Activated B cell treated with CpG ODN at 0.5 μM for 24 hours (primary cell): ENCODE measurements around the gene NCR1. TPM values are rescaled to one million over a fixed set of nuclear protein-coding genes. Genes with fewer than 3 reads are reported as not detected.
"Not testable (repeated sequence)": the region's sequence is repeated elsewhere in the genome, so short reads cannot be mapped to it uniquely, and the experiment has no call there.

ENCODE experiments used
- ATAC-seq: fragments of 200-7000 bp; cut with Tn5 transposase; one replicate; pipeline ENCODE4 v1.10.0; 2021; ENCODE audit warnings: low read depth, mild to moderate bottlenecking, moderate library complexity
- CTCF ChIA-PET: fragments of 350-600 bp; sonication (Branson Sonifier 250); formaldehyde crosslinking; loops from one replicate; lab custom pipeline; 2021; ENCODE audit warnings: antibody characterized with exemption; lab: Charles Lee
- POLR2A ChIA-PET: fragments of 350-600 bp; sonication (Branson Sonifier 250); formaldehyde crosslinking; loops from one replicate; lab custom pipeline; 2021; ENCODE audit warnings: antibody characterized with exemption; lab: Charles Lee
- DNase-seq: peaks from one replicate; pipeline ENCODE4 v3.0.0; 2022
- H3K27ac Mint-ChIP-seq: one replicate; pipeline ENCODE4 v1.8.0; 2020; ENCODE audit warnings: mixed read lengths
- H3K27me3 Mint-ChIP-seq: one replicate; pipeline ENCODE4 v1.8.0; 2021; ENCODE audit warnings: mixed read lengths
- H3K36me3 Mint-ChIP-seq: one replicate; pipeline ENCODE4 v1.8.0; 2021; ENCODE audit warnings: low read depth, mixed read lengths
- H3K4me1 Mint-ChIP-seq: one replicate; pipeline ENCODE4 v1.8.0; 2021; ENCODE audit warnings: mixed read lengths
- H3K4me3 Mint-ChIP-seq: one replicate; pipeline ENCODE4 v1.8.0; 2020; ENCODE audit warnings: mild to moderate bottlenecking, mixed read lengths
- H3K9me3 Mint-ChIP-seq: one replicate; pipeline ENCODE4 v1.8.0; 2020; ENCODE audit warnings: mixed read lengths
- CTCF ChIP-seq: fragments of 200-600 bp; IDR thresholded peaks from one replicate; pipeline ENCODE4 v1.8.0; 2022; ENCODE audit warnings: antibody characterized with exemption, mild to moderate bottlenecking
- intact Hi-C: fragments of 100-400 bp; cut with micrococcal nuclease; formaldehyde crosslinking; loops from one replicate; pipeline ENCODE4 v1.15.1; 2024
- total RNA-seq: library from RNA; stranded (reverse); gene quantifications from 2 replicates; pipeline ENCODE4 v1.2.3, GENCODE V29; 2022

NCR1 gene
- total RNA-seq, 1 donor from 2014 or later, result not detected

- intact Hi-C loops, result no loop called here
- Mint-ChIP-seq H3K4me1 (no peaks in the 10 kb centered on the region), H3K4me3 (no peak overlapping the region), H3K9me3 (no peaks in the 10 kb centered on the region), H3K27ac (no peak overlapping the region), H3K27me3 (peaks cover 4% of the 10 kb centered on the region), H3K36me3 (no peaks in the 10 kb centered on the region)
- no peak for TF ChIP-seq CTCF
- ChIA-PET CTCF (no interaction called here), POLR2A (no interaction called here)
- ATAC-seq, result no peak
- no peak for DNase-seq
These were observed 17.7 kb upstream of the NCR1 start for GRCh38 chr19:54888239-54888638.

- ChIA-PET POLR2A (no interaction called here), CTCF (no interaction called here)
- Mint-ChIP-seq H3K27ac (no peak overlapping the region), H3K4me1 (no peaks in the 10 kb centered on the region), H3K9me3 (no peaks in the 10 kb centered on the region), H3K36me3 (no peaks in the 10 kb centered on the region), H3K27me3 (peaks cover 4% of the 10 kb centered on the region), H3K4me3 (no peak overlapping the region)
- DNase-seq, result no peak
- intact Hi-C loops, result no loop called here
- TF ChIP-seq CTCF, result no peak
- no peak for ATAC-seq
These were observed 16.4 kb upstream of the NCR1 start for GRCh38 chr19:54889566-54889965.

GRCh38 chr19:54893406-54893805 lies 12.5 kb upstream of the NCR1 start:
- peaks cover 14% of the 10 kb centered on the region for H3K27me3 Mint-ChIP-seq
- no peak overlapping the region for H3K4me3 Mint-ChIP-seq
- ChIA-PET POLR2A (no interaction called here), CTCF (no interaction called here)
- TF ChIP-seq CTCF, result no peak
- DNase-seq (no peak), ATAC-seq (no peak)
- H3K36me3 Mint-ChIP-seq, result no peaks in the 10 kb centered on the region
- intact Hi-C loops, result no loop called here
- H3K9me3 Mint-ChIP-seq, result no peaks in the 10 kb centered on the region
- H3K4me1 Mint-ChIP-seq, result no peaks in the 10 kb centered on the region
- no peak overlapping the region for H3K27ac Mint-ChIP-seq

- ATAC-seq, DNase-seq, POLR2A ChIA-PET, H3K36me3 Mint-ChIP-seq, intact Hi-C loops, H3K27ac Mint-ChIP-seq, CTCF ChIA-PET, H3K9me3 Mint-ChIP-seq, H3K4me1 Mint-ChIP-seq, H3K4me3 Mint-ChIP-seq: not testable (repeated sequence)
- H3K27me3 Mint-ChIP-seq, result peaks cover 19% of the 10 kb centered on the region
These were observed 11.8 kb upstream of the NCR1 start for GRCh38 chr19:54894106-54894505.

GRCh38 chr19:54896036-54896435 lies 9.9 kb upstream of the NCR1 start:
- no peak for ATAC-seq
- Mint-ChIP-seq H3K9me3 (no peaks in the 10 kb centered on the region), H3K4me1 (no peaks in the 10 kb centered on the region), H3K36me3 (no peaks in the 10 kb centered on the region), H3K27me3 (peaks cover 21% of the 10 kb centered on the region), H3K4me3 (no peak overlapping the region), H3K27ac (no peak overlapping the region)
- CTCF ChIA-PET, result no interaction called here
- TF ChIP-seq CTCF, result no peak
- POLR2A ChIA-PET, result no interaction called here
- intact Hi-C loops, result no loop called here
- no peak for DNase-seq

GRCh38 chr19:54898685-54899084 lies 7.3 kb upstream of the NCR1 start:
- POLR2A ChIA-PET, H3K36me3 Mint-ChIP-seq, intact Hi-C loops, H3K27ac Mint-ChIP-seq, H3K4me3 Mint-ChIP-seq, H3K9me3 Mint-ChIP-seq, H3K4me1 Mint-ChIP-seq, DNase-seq, CTCF ChIA-PET, ATAC-seq: not testable (repeated sequence)
- H3K27me3 Mint-ChIP-seq, result peaks cover 23% of the 10 kb centered on the region

- POLR2A ChIA-PET, intact Hi-C loops, H3K36me3 Mint-ChIP-seq, DNase-seq, H3K4me3 Mint-ChIP-seq, H3K27ac Mint-ChIP-seq, H3K4me1 Mint-ChIP-seq, H3K9me3 Mint-ChIP-seq, ATAC-seq, CTCF ChIA-PET: not testable (repeated sequence)
- peaks cover 23% of the 10 kb centered on the region for H3K27me3 Mint-ChIP-seq
These were observed 6.3 kb upstream of the NCR1 start for GRCh38 chr19:54899646-54900045.

GRCh38 chr19:54901153-54901552 lies 4.8 kb upstream of the NCR1 start:
- H3K9me3 Mint-ChIP-seq, DNase-seq, H3K4me1 Mint-ChIP-seq, ATAC-seq, intact Hi-C loops, H3K27ac Mint-ChIP-seq, H3K36me3 Mint-ChIP-seq, H3K4me3 Mint-ChIP-seq, POLR2A ChIA-PET, CTCF ChIA-PET: not testable (repeated sequence)
- peaks cover 30% of the 10 kb centered on the region for H3K27me3 Mint-ChIP-seq
